OCI-LY7 (cell line): Measurements from ENCODE around the gene BANF1. TPM values are rescaled to one million over a fixed set of nuclear protein-coding genes. Genes with fewer than 3 reads are reported as not detected.

ENCODE experiments used
- BruUV-seq: library from RNA; stranded (reverse); fragments of 400-500 nt; replicated peaks from 2 replicates; lab custom pipeline; 2021; lab: Mats Ljungman, UMichigan
- CTCF ChIA-PET: fragments of 300-600 bp; sonication (Branson Sonifier 250); formaldehyde crosslinking; loops from one replicate; lab custom pipeline; 2022; ENCODE audit warnings: antibody characterized with exemption; ENCODE audit not compliant: unreplicated experiment; lab: Charles Lee
- POLR2A ChIA-PET: fragments of 300-600 bp; sonication (Branson Sonifier 250); formaldehyde crosslinking; loops from one replicate; lab custom pipeline; 2022; ENCODE audit warnings: antibody characterized with exemption; lab: Charles Lee
- DNase-seq: peaks from one replicate; pipeline ENCODE4 v3.0.0-alpha.2; 2015; ENCODE audit warnings: low spot score
- H2AFZ ChIP-seq: fragments of 200-600 bp; sonication (generic), shearing (Covaris generic); 2 replicates; pipeline ENCODE4 v1.6.1; 2014; ENCODE audit warnings: mild to moderate bottlenecking, antibody characterized with exemption, low read length, moderate library complexity
- H3K27ac ChIP-seq: fragments of 200-600 bp; sonication (generic); 2 replicates; pipeline ENCODE4 v1.5.1; 2014; ENCODE audit warnings: mixed run types, low read depth, mild to moderate bottlenecking, moderate library complexity, low read length, inconsistent platforms; ENCODE audit not compliant: poor library complexity, severe bottlenecking
- H3K36me3 ChIP-seq: fragments of 200-600 bp; sonication (generic); 2 replicates; pipeline ENCODE4 v1.6.1; 2014; ENCODE audit warnings: mild to moderate bottlenecking, antibody characterized with exemption, low read length, moderate library complexity, mixed read lengths; ENCODE audit not compliant: insufficient read depth
- H3K4me1 ChIP-seq: fragments of 200-600 bp; sonication (generic); 2 replicates; pipeline ENCODE4 v1.5.1; 2014; ENCODE audit warnings: mild to moderate bottlenecking, low read length; ENCODE audit not compliant: insufficient read depth, poor library complexity, severe bottlenecking
- H3K4me2 ChIP-seq: fragments of 200-600 bp; sonication (generic); 2 replicates; pipeline ENCODE4 v1.6.1; 2014; ENCODE audit warnings: mild to moderate bottlenecking, low read length
- H3K4me3 ChIP-seq: fragments of 200-600 bp; sonication (generic); 2 replicates; pipeline ENCODE4 v1.5.1; 2014; ENCODE audit warnings: mild to moderate bottlenecking, low read depth, low read length; ENCODE audit not compliant: poor library complexity, severe bottlenecking
- H3K79me2 ChIP-seq: fragments of 200-600 bp; sonication (generic); 2 replicates; pipeline ENCODE4 v1.6.1; 2016; ENCODE audit warnings: low read depth, mild to moderate bottlenecking, low read length, moderate library complexity, mixed read lengths; ENCODE audit not compliant: insufficient read depth
- H3K9me2 ChIP-seq: fragments of 200-600 bp; sonication (generic); 2 replicates; pipeline ENCODE4 v1.6.1; 2016; ENCODE audit warnings: mild to moderate bottlenecking, low read length, mixed read lengths; ENCODE audit not compliant: insufficient read depth
- H3K9me3 ChIP-seq: fragments of 200-600 bp; sonication (generic); 2 replicates; pipeline ENCODE4 v1.6.1; 2014; ENCODE audit warnings: mild to moderate bottlenecking, mixed run types, low read length, mixed read lengths
- H4K20me1 ChIP-seq: fragments of 200-600 bp; sonication (generic); 2 replicates; pipeline ENCODE4 v1.6.1; 2014; ENCODE audit warnings: mild to moderate bottlenecking, antibody characterized with exemption, low read length, moderate library complexity, mixed read lengths; ENCODE audit not compliant: insufficient read depth
- CTCF ChIP-seq: fragments of 200-600 bp; sonication (generic); conservative IDR thresholded peaks from 2 replicates; pipeline ENCODE4 v1.5.1; 2014; ENCODE audit warnings: mild to moderate bottlenecking, antibody characterized with exemption, low read length, moderate library complexity, mixed read lengths
- EZH2phosphoT487 ChIP-seq: fragments of 200-600 bp; sonication (generic); IDR thresholded peaks from 2 replicates; pipeline ENCODE4 v1.6.1; 2018; ENCODE audit warnings: low read depth, borderline replicate concordance, mild to moderate bottlenecking, mixed run types, antibody characterized with exemption, low read length, moderate library complexity, mixed read lengths
- intact Hi-C: fragments of 100-400 bp; cut with micrococcal nuclease; formaldehyde crosslinking; loops from one replicate; pipeline ENCODE4 v1.10.0; 2022; ENCODE audit not compliant: unreplicated experiment
- total RNA-seq, 2 experiments: library from RNA; depleted of rRNA in 1 of 2; stranded (reverse); fragments of >200 nt in 1 of 2; shearing (Covaris generic) in 1 of 2; gene quantifications; 2 replicates each; pipeline ENCODE4 v1.2.3, GENCODE V29; 2014 to 2022

The BANF1 gene
- total RNA-seq, 2 experiments from 2014 or later = 82.2 to 317 TPM

- TF ChIP-seq CTCF (peak; percentile 100), EZH2phosphoT487 (no peak)
- Histone ChIP-seq H3K79me2 (no peaks in the 10 kb centered on the region), H3K4me1 (no peaks in the 10 kb centered on the region), H4K20me1 (no peaks in the 10 kb centered on the region), H3K9me3 (no peaks in the 10 kb centered on the region), H3K27ac (no peak overlapping the region), H3K36me3 (peaks cover 42% of the 10 kb centered on the region), H2AFZ (no peak overlapping the region), H3K9me2 (no peaks in the 10 kb centered on the region), H3K4me2 (no peak overlapping the region), H3K4me3 (no peak overlapping the region)
- intact Hi-C loops = loop anchor here (1.0 to 5.0 kb wide), 5 partner anchors 105 to 278 kb away; partner anchors contain the start of genes AP5B1 and MUS81
- ChIA-PET CTCF (no interaction called here), POLR2A (no interaction called here)
- BruUV-seq = no TSS peak
- DNase-seq = peak; percentile 94
Measured at GRCh38 chr11:65988791-65989592, 13.3 kb upstream of the BANF1 start.

GRCh38 chr11:65992056-65992455 is 10.2 kb upstream of the BANF1 start:
- no peaks in the 10 kb centered on the region for H4K20me1 ChIP-seq
- ChIA-PET POLR2A (no interaction called here), CTCF (no interaction called here)
- no peaks in the 10 kb centered on the region for H3K9me3 ChIP-seq
- H3K9me2 ChIP-seq = no peaks in the 10 kb centered on the region
- intact Hi-C loops = no loop called here
- H3K4me2 ChIP-seq = no peak overlapping the region
- no peak overlapping the region for H2AFZ ChIP-seq
- H3K79me2 ChIP-seq = no peaks in the 10 kb centered on the region
- no peak overlapping the region for H3K27ac ChIP-seq
- no TSS peak for BruUV-seq
- no peak for DNase-seq
- no peaks in the 10 kb centered on the region for H3K4me1 ChIP-seq
- TF ChIP-seq EZH2phosphoT487 (no peak), CTCF (no peak)
- H3K4me3 ChIP-seq = no peak overlapping the region
- H3K36me3 ChIP-seq = peaks cover 63% of the 10 kb centered on the region

DNA sequence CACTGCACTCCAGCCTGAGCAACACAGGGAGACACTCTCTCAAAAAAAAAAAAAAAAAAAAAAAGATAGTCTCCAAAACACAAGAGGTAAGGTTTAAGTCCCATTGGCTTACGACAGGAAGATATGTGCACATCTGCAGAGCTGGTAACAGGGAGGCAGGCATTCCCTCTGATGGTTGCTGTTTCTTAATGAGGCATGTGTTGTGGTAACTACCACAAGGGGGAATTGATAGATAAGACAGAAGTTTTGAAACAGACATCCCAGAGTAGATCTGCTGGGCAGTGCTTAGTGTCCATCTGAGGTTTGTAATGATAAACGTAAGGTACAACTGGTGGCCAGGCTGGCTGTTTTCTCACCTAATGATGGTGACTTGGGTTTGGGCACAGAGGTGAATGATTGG is 5.0 kb upstream of the BANF1 start:
- peaks cover 10% of the 10 kb centered on the region for H3K4me1 ChIP-seq
- no peak overlapping the region for H2AFZ ChIP-seq
- ChIA-PET CTCF (no interaction called here), POLR2A (no interaction called here)
- no peaks in the 10 kb centered on the region for H3K9me2 ChIP-seq
- H3K27ac ChIP-seq = no peak overlapping the region
- no peaks in the 10 kb centered on the region for H3K9me3 ChIP-seq
- no peak for DNase-seq
- no peaks in the 10 kb centered on the region for H4K20me1 ChIP-seq
- H3K4me3 ChIP-seq = no peak overlapping the region
- H3K79me2 ChIP-seq = peaks cover 31% of the 10 kb centered on the region
- no peak overlapping the region for H3K4me2 ChIP-seq
- BruUV-seq = no TSS peak
- intact Hi-C loops = no loop called here
- TF ChIP-seq EZH2phosphoT487 = no peak
- TF ChIP-seq CTCF = no peak
- H3K36me3 ChIP-seq = peaks cover 68% of the 10 kb centered on the region
